IMR-90 (cell line): ENCODE measurements around the gene GATA5. TPM values are rescaled to one million over a fixed set of nuclear protein-coding genes. Genes with fewer than 3 reads are reported as not detected.

ENCODE experiments used
- ATAC-seq: fragments of 200-7000 bp; cut with Tn5 transposase; 2 replicates; pipeline ENCODE4 v1.9.1; 2020; ENCODE audit warnings: low read depth, mild to moderate bottlenecking, moderate library complexity
- BruUV-seq: library from RNA; stranded (reverse); fragments of 400-500 nt; replicated peaks from 2 replicates; lab custom pipeline; 2021; lab: Mats Ljungman, UMichigan
- CTCF ChIA-PET: fragments of 300-600 bp; formaldehyde crosslinking; extraction: SDS; loops from one replicate; lab custom pipeline; 2021; ENCODE audit warnings: antibody characterized with exemption; lab: Yijun Ruan, JAX
- POLR2A ChIA-PET: fragments of 300-600 bp; sonication (Branson Sonifier 250); formaldehyde crosslinking; loops from one replicate; lab custom pipeline; 2022; ENCODE audit warnings: antibody characterized with exemption; ENCODE audit not compliant: unreplicated experiment; lab: Charles Lee
- DNase-seq: peaks from one replicate; pipeline ENCODE4 v3.0.0; 2013
- H2AFZ ChIP-seq: replicated peaks from 2 replicates; pipeline ENCODE3; 2013; ENCODE audit warnings: low read length, mild to moderate bottlenecking; ENCODE audit not compliant: poor library complexity
- H2AK5ac ChIP-seq: 2 replicates; pipeline ENCODE4 v1.6.1; 2013; ENCODE audit warnings: low read depth, low read length, inconsistent platforms
- H2AK9ac ChIP-seq: replicated peaks from 2 replicates; pipeline ENCODE3; 2013; ENCODE audit warnings: mild to moderate bottlenecking, low read depth, low read length, moderate library complexity; ENCODE audit not compliant: poor library complexity
- H2BK120ac ChIP-seq: 2 replicates; pipeline ENCODE4 v1.6.1; 2013; ENCODE audit warnings: low read depth, low read length, inconsistent platforms
- H2BK15ac ChIP-seq: 3 replicates; pipeline ENCODE4 v1.6.1; 2013; ENCODE audit warnings: low read depth, low read length, inconsistent platforms
- H2BK20ac ChIP-seq: 2 replicates; pipeline ENCODE4 v1.6.1; 2013; ENCODE audit warnings: low read depth, mild to moderate bottlenecking, inconsistent platforms, low read length, moderate library complexity
- H2BK5ac ChIP-seq: 2 replicates; pipeline ENCODE4 v1.6.1; 2013; ENCODE audit warnings: mild to moderate bottlenecking, low read depth, low read length, inconsistent platforms; ENCODE audit not compliant: poor library complexity, severe bottlenecking
- H3K14ac ChIP-seq: replicated peaks from 2 replicates; pipeline ENCODE4 v1.6.1; 2013; ENCODE audit warnings: low read depth, low read length, inconsistent platforms
- H3K18ac ChIP-seq: 2 replicates; pipeline ENCODE4 v1.6.1; 2013; ENCODE audit warnings: low read depth, low read length, control low read depth
- H3K23ac ChIP-seq: 2 replicates; pipeline ENCODE4 v1.6.1; 2013; ENCODE audit warnings: low read depth, low read length, inconsistent platforms
- H3K27ac ChIP-seq: 2 replicates; pipeline ENCODE4 v1.5.1; 2013; ENCODE audit warnings: mild to moderate bottlenecking, control low read depth, low read length; ENCODE audit not compliant: insufficient read depth
- H3K27me3 ChIP-seq: 2 replicates; pipeline ENCODE4 v1.6.1; 2013; ENCODE audit warnings: low read length; ENCODE audit not compliant: control insufficient read depth, insufficient read depth
- H3K36me3 ChIP-seq: 2 replicates; pipeline ENCODE4 v1.6.1; 2013; ENCODE audit warnings: low read length, mixed read lengths; ENCODE audit not compliant: control insufficient read depth, insufficient read depth
- H3K4ac ChIP-seq: 2 replicates; pipeline ENCODE4 v1.6.1; 2013; ENCODE audit warnings: low read depth, low read length, inconsistent platforms
- H3K4me1 ChIP-seq: 2 replicates; pipeline ENCODE4 v1.6.1; 2013; ENCODE audit warnings: low read length, mixed read lengths; ENCODE audit not compliant: control insufficient read depth, insufficient read depth
- H3K4me2 ChIP-seq: 2 replicates; pipeline ENCODE4 v1.6.1; 2013; ENCODE audit warnings: low read depth, mild to moderate bottlenecking, control low read depth, low read length, moderate library complexity
- H3K4me3 ChIP-seq: 2 replicates; pipeline ENCODE4 v1.5.1; 2013; ENCODE audit warnings: low read depth, mild to moderate bottlenecking, control low read depth, low read length, moderate library complexity; ENCODE audit not compliant: insufficient read depth
- H3K56ac ChIP-seq: 2 replicates; pipeline ENCODE4 v1.6.1; 2013; ENCODE audit warnings: low read length, inconsistent platforms; ENCODE audit not compliant: insufficient read depth; ENCODE audit errors: extremely low read depth
- H3K79me1 ChIP-seq, 2 experiments: 2 replicates each; pipeline ENCODE4 v1.6.1; 2013; ENCODE audit warnings: low read length in 2 of 2, inconsistent platforms in 1 of 2, low read depth in 1 of 2
- H3K9ac ChIP-seq: 2 replicates; pipeline ENCODE4 v1.6.1; 2013; ENCODE audit warnings: low read depth, low read length, control low read depth
- H3K9me1 ChIP-seq: 2 replicates; pipeline ENCODE4 v1.6.1; 2013; ENCODE audit warnings: low read length, inconsistent platforms; ENCODE audit not compliant: insufficient read depth
- H3K9me3 ChIP-seq: 2 replicates; pipeline ENCODE4 v1.6.1; 2013; ENCODE audit warnings: low read length; ENCODE audit not compliant: control insufficient read depth, insufficient read depth
- H4K20me1 ChIP-seq: 2 replicates; pipeline ENCODE4 v1.6.1; 2013; ENCODE audit warnings: low read length, inconsistent platforms; ENCODE audit not compliant: insufficient read depth
- H4K5ac ChIP-seq: 2 replicates; pipeline ENCODE4 v1.6.1; 2013; ENCODE audit warnings: mild to moderate bottlenecking, low read depth, low read length, control low read depth
- H4K8ac ChIP-seq, 2 experiments: 2 replicates each; pipeline ENCODE4 v1.6.1; 2013; ENCODE audit warnings: low read depth in 2 of 2, low read length in 2 of 2, control low read depth in 1 of 2, inconsistent platforms in 1 of 2
- H4K91ac ChIP-seq: 2 replicates; pipeline ENCODE4 v1.6.1; 2013; ENCODE audit warnings: low read depth, low read length, inconsistent platforms; ENCODE audit not compliant: insufficient read depth
- CTCF ChIP-seq: conservative IDR thresholded peaks from 2 replicates; pipeline ENCODE4 v1.5.1; 2012; ENCODE audit warnings: mild to moderate bottlenecking, low read depth, low read length, improper control_type of control experiment
- RCOR1 ChIP-seq: IDR thresholded peaks from 2 replicates; pipeline ENCODE4 v1.6.1; 2012; ENCODE audit warnings: mild to moderate bottlenecking, low read length, improper control_type of control experiment; ENCODE audit not compliant: insufficient replicate concordance
- WGBS, 2 experiments: methylation state at CpG; one replicate each; pipeline versions ENCODE4 v1.1.5 to v1.1.7; 2013; ENCODE audit warnings: missing lambda C conversion rate in 2 of 2; ENCODE audit not compliant: insufficient read length in 1 of 2; ENCODE audit errors: extremely low coverage in 2 of 2; 5-methylcytosine and 5-hydroxymethylcytosine counted together
- dilution Hi-C: fragments of 300-500 bp; cut with HindIII; formaldehyde crosslinking; loops from one replicate; pipeline ENCODE4 v1.14.3; 2018; ENCODE audit warnings: low sequenced_read_pairs; ENCODE audit not compliant: unreplicated experiment
- in situ Hi-C: fragments of 300-500 bp; cut with MboI; formaldehyde crosslinking; loops from 3 replicates; pipeline ENCODE4 v1.14.3; 2019; ENCODE audit warnings: low sequenced_read_pairs, inconsistent platforms, mixed read lengths
- intact Hi-C: fragments of 100-400 bp; cut with micrococcal nuclease; formaldehyde crosslinking; loops from 2 replicates; pipeline ENCODE4 v1.10.0; 2022
- polyA plus RNA-seq, 3 experiments: library from polyadenylated mRNA; depleted of rRNA; stranded (reverse); fragments of >200 nt; gene quantifications; 2 replicates each; pipeline ENCODE4 v1.2.3, GENCODE V29; 2012; ENCODE audit warnings: low replicate concordance in 1 of 3
- total RNA-seq: library from RNA; depleted of rRNA; stranded (reverse); fragments of >200 nt; gene quantifications from 2 replicates; pipeline ENCODE4 v1.2.3, GENCODE V29; 2012

Gene GATA5
- total and polyA plus RNA-seq, 2 of the 4 experiments (the other 2 are of a cell fraction): not detected

GRCh38 chr20:62499758-62500236 is 24.0 kb upstream of the GATA5 start:
- no peaks in the 10 kb centered on the region for H3K4me1 ChIP-seq
- H3K36me3 ChIP-seq: no peaks in the 10 kb centered on the region
- no peak overlapping the region for H4K8ac ChIP-seq
- no peak overlapping the region for H2BK15ac ChIP-seq
- no TSS peak for BruUV-seq
- 0 out of 2 replicates have a peak, but pooled peaks cover 8% of the 10 kb centered on the region for H3K9me1 ChIP-seq
- WGBS, 2 experiments: 44% methylated on average over 4 of the region's 21 CpGs; no CpG with 5 or more reads in 1 of the 2 experiments
- H4K91ac ChIP-seq: no peak overlapping the region
- H3K4me3 ChIP-seq: no peak overlapping the region
- no peak overlapping the region for H4K5ac ChIP-seq
- no peak overlapping the region for H2BK20ac ChIP-seq
- no peak overlapping the region for H3K27ac ChIP-seq
- no peak overlapping the region for H2AK9ac ChIP-seq
- H3K23ac ChIP-seq: no peak overlapping the region
- no peak overlapping the region for H3K4ac ChIP-seq
- H3K56ac ChIP-seq: no peak overlapping the region
- peak overlapping the region; percentile 82 for H2AFZ ChIP-seq
- H2AK5ac ChIP-seq: no peak overlapping the region
- ATAC-seq: no peak
- no peak for DNase-seq
- no peaks in the 10 kb centered on the region for H3K9me3 ChIP-seq
- H3K79me1 ChIP-seq: no peaks in the 10 kb centered on the region
- H3K14ac ChIP-seq: no peak overlapping the region
- no peak overlapping the region for H3K18ac ChIP-seq
- H2BK5ac ChIP-seq: no peak overlapping the region
- H4K20me1 ChIP-seq: peaks cover 4% of the 10 kb centered on the region; the same call in 1 of the 2 replicates
- intact Hi-C loops (loop anchor here (1.0 to 10.0 kb wide), 3 partner anchors 118 to 293 kb away; partner anchors contain the start of gene ADRM1), in situ Hi-C loops (loop anchor here (10.0 kb wide), 1 partner anchor 115 kb away; no protein-coding TSS in a partner anchor), dilution Hi-C loops (no loop called here)
- H3K27me3 ChIP-seq: peaks cover 19% of the 10 kb centered on the region; the same call in 1 of the 2 replicates
- no peak overlapping the region for H3K9ac ChIP-seq
- H3K4me2 ChIP-seq: no peak overlapping the region
- no peak overlapping the region for H2BK120ac ChIP-seq
- CTCF ChIA-PET: interaction anchor here (0.6 to 1.7 kb wide), 7 partner anchors 9 to 1182 kb away, joined by 3 to 7 read pairs (median 4); no protein-coding TSS in a partner anchor
- POLR2A ChIA-PET: no interaction called here
- TF ChIP-seq CTCF (no peak), RCOR1 (no peak)
